ENCODE results near the gene SLC9B2. TPM values are rescaled to one million over a fixed set of nuclear protein-coding genes. Genes with fewer than 3 reads are reported as not detected.

SLC9B2 gene
- total RNA-seq, 6 experiments from 2014 or later, result 15.4 to 22.0 (median 17.5) TPM

DNA sequence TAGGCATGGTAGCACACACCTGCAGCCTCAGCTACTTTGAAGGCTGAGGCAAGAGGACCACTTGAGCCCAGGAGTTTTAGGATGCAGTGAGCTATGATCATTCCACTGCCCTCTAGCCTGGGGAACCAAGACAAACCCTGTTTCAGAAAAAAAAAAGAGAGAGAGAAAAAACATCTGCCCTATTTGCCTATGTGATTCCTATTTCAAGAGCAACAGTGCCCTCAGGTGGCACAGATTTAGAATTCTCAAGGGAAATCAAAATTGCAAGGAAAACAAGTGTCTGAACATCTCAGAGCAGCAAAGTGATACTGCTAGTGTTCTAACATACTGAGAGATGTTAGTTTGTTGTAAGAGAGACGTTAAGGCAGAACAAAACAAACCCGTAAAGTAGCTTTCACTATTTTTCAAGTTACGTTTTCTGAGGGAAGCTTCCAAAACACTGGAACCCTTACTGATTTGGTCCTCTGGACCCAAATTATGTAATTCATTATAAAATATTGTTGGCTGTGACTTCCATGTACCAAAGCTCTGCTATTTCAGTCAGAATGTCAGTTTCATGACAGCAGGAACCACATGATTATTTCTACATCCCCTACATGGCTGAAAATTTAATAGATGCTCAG lies 15.2 kb upstream of the SLC9B2 start:
- Mint-ChIP-seq H3K9me3 (no peaks in the 10 kb centered on the region), H3K27ac (no peak overlapping the region), H3K36me3 (ENCODE audit: low read depth) (peaks cover 10% of the 10 kb centered on the region), H3K4me1 (ENCODE audit: low read depth) (peaks cover 18% of the 10 kb centered on the region), H3K27me3 (ENCODE audit: insufficient read depth) (no peaks in the 10 kb centered on the region), H3K4me3 (no peak overlapping the region)
- DNase-seq, result peak; percentile 72
- TF ChIP-seq, protein P1, sequence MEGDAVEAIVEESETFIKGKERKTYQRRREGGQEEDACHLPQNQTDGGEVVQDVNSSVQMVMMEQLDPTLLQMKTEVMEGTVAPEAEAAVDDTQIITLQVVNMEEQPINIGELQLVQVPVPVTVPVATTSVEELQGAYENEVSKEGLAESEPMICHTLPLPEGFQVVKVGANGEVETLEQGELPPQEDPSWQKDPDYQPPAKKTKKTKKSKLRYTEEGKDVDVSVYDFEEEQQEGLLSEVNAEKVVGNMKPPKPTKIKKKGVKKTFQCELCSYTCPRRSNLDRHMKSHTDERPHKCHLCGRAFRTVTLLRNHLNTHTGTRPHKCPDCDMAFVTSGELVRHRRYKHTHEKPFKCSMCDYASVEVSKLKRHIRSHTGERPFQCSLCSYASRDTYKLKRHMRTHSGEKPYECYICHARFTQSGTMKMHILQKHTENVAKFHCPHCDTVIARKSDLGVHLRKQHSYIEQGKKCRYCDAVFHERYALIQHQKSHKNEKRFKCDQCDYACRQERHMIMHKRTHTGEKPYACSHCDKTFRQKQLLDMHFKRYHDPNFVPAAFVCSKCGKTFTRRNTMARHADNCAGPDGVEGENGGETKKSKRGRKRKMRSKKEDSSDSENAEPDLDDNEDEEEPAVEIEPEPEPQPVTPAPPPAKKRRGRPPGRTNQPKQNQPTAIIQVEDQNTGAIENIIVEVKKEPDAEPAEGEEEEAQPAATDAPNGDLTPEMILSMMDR (IDR thresholded peaks at IDR 0.05), result peak; percentile 85

DNA sequence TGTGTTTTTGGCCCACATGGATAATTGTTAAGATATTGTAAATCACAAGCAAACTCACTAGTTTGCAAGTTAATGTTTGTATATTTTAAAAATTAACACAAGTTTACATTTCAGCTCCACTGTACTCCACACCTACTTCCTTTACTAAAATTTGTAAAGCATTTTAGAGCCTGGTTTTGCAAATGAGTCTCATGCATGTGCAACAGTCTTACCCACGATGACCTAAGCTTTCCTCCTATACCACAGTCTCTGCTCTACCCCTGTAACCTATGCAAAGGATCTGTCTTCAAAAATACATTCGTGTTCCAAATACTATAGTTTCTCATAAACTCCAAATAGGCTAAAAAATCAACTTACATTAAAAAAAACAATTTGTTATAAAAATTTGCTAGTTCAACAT lies 12.9 kb upstream of the SLC9B2 start:
- Mint-ChIP-seq H3K4me1 (ENCODE audit: low read depth) (peaks cover 18% of the 10 kb centered on the region), H3K36me3 (ENCODE audit: low read depth) (peaks cover 11% of the 10 kb centered on the region), H3K27me3 (ENCODE audit: insufficient read depth) (no peaks in the 10 kb centered on the region), H3K4me3 (no peak overlapping the region), H3K27ac (no peak overlapping the region), H3K9me3 (no peaks in the 10 kb centered on the region)
- TF ChIP-seq, protein P1 (IDR thresholded peaks at IDR 0.05), result no peak
- DNase-seq, result no peak

- peaks cover 11% of the 10 kb centered on the region for H3K36me3 Mint-ChIP-seq (ENCODE audit: low read depth)
- H3K9me3 Mint-ChIP-seq, result no peaks in the 10 kb centered on the region
- TF ChIP-seq, protein P1 (IDR thresholded peaks at IDR 0.05), result no peak
- H3K27me3 Mint-ChIP-seq (ENCODE audit: insufficient read depth), result no peaks in the 10 kb centered on the region
- no peak overlapping the region for H3K4me3 Mint-ChIP-seq
- H3K4me1 Mint-ChIP-seq (ENCODE audit: low read depth), result peaks cover 7% of the 10 kb centered on the region; the same call in 1 of the 2 replicates
- H3K27ac Mint-ChIP-seq, result no peak overlapping the region
- no peak for DNase-seq
Measured at GRCh38 chr4:103086551-103086950, 10.0 kb upstream of the SLC9B2 start.

GRCh38 chr4:103085555-103086196 lies 9.1 kb upstream of the SLC9B2 start:
- no peaks in the 10 kb centered on the region for H3K27me3 Mint-ChIP-seq (ENCODE audit: insufficient read depth)
- DNase-seq, result no peak
- peaks cover 11% of the 10 kb centered on the region for H3K36me3 Mint-ChIP-seq (ENCODE audit: low read depth)
- H3K4me1 Mint-ChIP-seq (ENCODE audit: low read depth), result peaks cover 5% of the 10 kb centered on the region; the same call in 1 of the 2 replicates
- TF ChIP-seq, protein P1 (IDR thresholded peaks at IDR 0.05), result no peak
- H3K9me3 Mint-ChIP-seq, result no peaks in the 10 kb centered on the region
- no peak overlapping the region for H3K27ac Mint-ChIP-seq
- H3K4me3 Mint-ChIP-seq, result no peak overlapping the region

DNA sequence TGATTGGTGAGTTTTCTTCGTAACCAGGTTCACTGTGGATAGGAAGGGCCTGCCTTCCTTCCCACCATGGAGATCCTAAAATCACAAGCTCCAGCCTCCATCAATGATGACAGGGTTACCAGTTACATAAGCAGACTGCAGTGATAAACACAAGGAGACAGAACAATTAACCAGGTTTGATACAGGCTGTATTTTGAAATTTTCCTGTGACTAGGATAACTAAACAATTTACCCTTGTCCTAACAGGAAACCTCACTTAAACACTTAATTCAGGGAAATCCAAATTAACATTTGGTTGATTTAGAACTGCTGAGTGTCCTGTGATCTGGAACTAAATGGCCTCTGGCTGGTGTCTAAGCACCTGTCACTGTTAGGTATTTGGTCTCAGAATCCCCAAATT lies 3.1 kb upstream of the SLC9B2 start:
- Mint-ChIP-seq H3K27me3 (ENCODE audit: insufficient read depth) (no peaks in the 10 kb centered on the region), H3K36me3 (ENCODE audit: low read depth) (no peaks in the 10 kb centered on the region), H3K9me3 (no peaks in the 10 kb centered on the region), H3K27ac (no peak overlapping the region), H3K4me1 (ENCODE audit: low read depth) (peaks cover 34% of the 10 kb centered on the region), H3K4me3 (no peak overlapping the region)
- no peak for DNase-seq
- TF ChIP-seq, protein P1 (IDR thresholded peaks at IDR 0.05), result no peak
